IgD-negative memory B cell (primary cell): ENCODE data around the gene SBNO2. TPM values are rescaled to one million over a fixed set of nuclear protein-coding genes. Genes with fewer than 3 reads are reported as not detected.

ENCODE experiments used
- H3K27ac Mint-ChIP-seq, 3 donors: one replicate each; pipeline ENCODE4 v1.8.0; 2020 to 2022; ENCODE audit warnings: mild to moderate bottlenecking in 3 of 3, mixed read lengths in 3 of 3, moderate library complexity in 1 of 3
- H3K27me3 Mint-ChIP-seq: one replicate; pipeline ENCODE4 v1.8.0; 2021; ENCODE audit warnings: mixed read lengths
- H3K36me3 Mint-ChIP-seq: one replicate; pipeline ENCODE4 v1.8.0; 2020; ENCODE audit warnings: mild to moderate bottlenecking, mixed read lengths
- H3K4me1 Mint-ChIP-seq, 3 donors: one replicate each; pipeline ENCODE4 v1.8.0; 2020 to 2022; ENCODE audit warnings: mixed read lengths in 3 of 3, mild to moderate bottlenecking in 1 of 3
- H3K4me3 Mint-ChIP-seq, 4 donors: one replicate each; pipeline ENCODE4 v1.8.0; 2020 to 2022; ENCODE audit warnings: mild to moderate bottlenecking in 4 of 4, mixed read lengths in 4 of 4, moderate library complexity in 3 of 4
- H3K9me3 Mint-ChIP-seq, 3 donors: one replicate each; pipeline ENCODE4 v1.8.0; 2020 to 2021; ENCODE audit warnings: mixed read lengths in 3 of 3, mild to moderate bottlenecking in 1 of 3
- polyA plus RNA-seq: library from polyadenylated mRNA; unstranded; fragments of 300-500 nt; fragmentation: Illumina TruSeq; gene quantifications from one replicate; pipeline ENCODE4 v1.2.3, GENCODE V29; 2021

SBNO2 gene
- polyA plus RNA-seq, 1 donor from 2014 or later: 2.1 TPM

- Mint-ChIP-seq H3K27ac (peak overlapping the region; percentile 96 to 100 (median 98)), H3K27me3 (no peaks in the 10 kb centered on the region), H3K9me3 (no peaks in the 10 kb centered on the region), H3K4me1 (peaks cover 14 to 25% (median 23%) of the 10 kb centered on the region in 3 donors), H3K4me3 (peak overlapping the region; percentile 70 to 95 (median 92)), H3K36me3 (peaks cover 4% of the 10 kb centered on the region)
These were observed 97.1 kb downstream of the SBNO2 start for GRCh38 chr19:1076951-1077350.

- no peaks in the 10 kb centered on the region for H3K9me3 Mint-ChIP-seq
- H3K4me1 Mint-ChIP-seq: peaks cover 14 to 29% (median 25%) of the 10 kb centered on the region in 3 donors
- H3K27ac Mint-ChIP-seq: peak overlapping the region; percentile 96 to 100 (median 98)
- H3K4me3 Mint-ChIP-seq: peak overlapping the region in 3 of 4 donors; percentile 89 to 95 (median 90)
- H3K27me3 Mint-ChIP-seq: no peaks in the 10 kb centered on the region
- H3K36me3 Mint-ChIP-seq: peaks cover 6% of the 10 kb centered on the region
These were observed 98.1 kb downstream of the SBNO2 start for GRCh38 chr19:1076046-1076386.

DNA sequence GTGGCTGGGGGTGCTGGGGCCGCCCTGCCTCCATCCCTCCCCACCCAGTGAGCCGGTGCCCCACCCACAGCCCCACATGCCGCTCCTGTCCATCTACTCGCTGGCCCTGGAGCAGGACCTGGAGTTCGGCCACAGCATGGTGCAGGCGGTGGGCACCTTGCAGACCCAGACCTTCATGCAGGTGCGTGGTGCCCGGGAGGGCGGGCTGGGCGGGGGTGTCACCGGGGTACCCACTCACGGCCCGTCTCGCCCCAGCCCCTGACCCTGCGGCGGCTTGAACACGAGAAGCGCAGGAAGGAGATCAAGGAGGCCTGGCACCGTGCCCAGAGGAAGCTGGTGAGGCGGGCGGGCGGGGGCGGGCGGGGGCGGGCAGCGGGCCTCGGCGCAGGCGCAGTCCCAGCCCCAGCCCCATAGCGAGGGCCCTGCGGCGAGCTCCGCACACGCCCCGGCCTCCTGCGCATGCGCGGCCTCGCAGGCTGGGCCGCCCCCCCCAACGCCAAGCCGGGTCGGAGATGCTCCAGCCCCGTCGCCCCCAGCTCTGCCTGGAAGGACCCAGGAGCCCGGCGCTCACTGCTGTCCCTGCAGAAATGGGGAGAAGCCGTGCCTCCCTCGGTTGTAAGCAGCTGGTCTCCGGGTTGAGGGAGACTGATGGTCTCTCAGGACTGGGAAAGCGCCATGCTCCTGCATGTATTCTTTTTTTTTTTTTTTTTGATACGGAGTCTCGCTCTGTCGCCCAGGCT lies 99.4 kb downstream of the SBNO2 start:
- Mint-ChIP-seq H3K27ac (peak overlapping the region; percentile 96 to 100 (median 98)), H3K4me1 (peaks cover 14 to 29% (median 22%) of the 10 kb centered on the region in 3 donors), H3K27me3 (no peaks in the 10 kb centered on the region)

GRCh38 chr19:1073956-1074517 lies 100.0 kb downstream of the SBNO2 start:
- no peaks in the 10 kb centered on the region for H3K27me3 Mint-ChIP-seq
- H3K4me1 Mint-ChIP-seq: peaks cover 18 to 29% (median 26%) of the 10 kb centered on the region in 3 donors
- peaks cover 9% of the 10 kb centered on the region for H3K36me3 Mint-ChIP-seq
- no peaks in the 10 kb centered on the region for H3K9me3 Mint-ChIP-seq
- H3K27ac Mint-ChIP-seq: peak overlapping the region in 2 of 3 donors; percentile 90 to 100
- H3K4me3 Mint-ChIP-seq: peak overlapping the region in 2 of 4 donors; percentile 73 to 75

More for the DNA sequence above, 99.4 kb downstream of the SBNO2 start:
- Mint-ChIP-seq H3K9me3 (no peaks in the 10 kb centered on the region), H3K36me3 (peaks cover 6% of the 10 kb centered on the region), H3K4me3 (peak overlapping the region; percentile 62 to 95 (median 90))

- Mint-ChIP-seq H3K27ac (peak overlapping the region; percentile 90 to 100 (median 90)), H3K27me3 (no peaks in the 10 kb centered on the region), H3K4me3 (peak overlapping the region; percentile 4 to 75 (median 18)), H3K36me3 (peaks cover 11% of the 10 kb centered on the region), H3K9me3 (no peaks in the 10 kb centered on the region), H3K4me1 (peaks cover 22 to 33% (median 29%) of the 10 kb centered on the region in 3 donors)
These were observed 100.8 kb downstream of the SBNO2 start for GRCh38 chr19:1073063-1073955.

- peaks cover 11% of the 10 kb centered on the region for H3K36me3 Mint-ChIP-seq
- no peaks in the 10 kb centered on the region for H3K27me3 Mint-ChIP-seq
- H3K9me3 Mint-ChIP-seq: no peaks in the 10 kb centered on the region
- H3K4me3 Mint-ChIP-seq: peak overlapping the region in 3 of 4 donors; percentile 4 to 72 (median 71)
- H3K27ac Mint-ChIP-seq: peak overlapping the region; percentile 83 to 100 (median 90)
- H3K4me1 Mint-ChIP-seq: peaks cover 22 to 32% (median 29%) of the 10 kb centered on the region in 3 donors
These were observed 101.6 kb downstream of the SBNO2 start for GRCh38 chr19:1072371-1073015.

DNA sequence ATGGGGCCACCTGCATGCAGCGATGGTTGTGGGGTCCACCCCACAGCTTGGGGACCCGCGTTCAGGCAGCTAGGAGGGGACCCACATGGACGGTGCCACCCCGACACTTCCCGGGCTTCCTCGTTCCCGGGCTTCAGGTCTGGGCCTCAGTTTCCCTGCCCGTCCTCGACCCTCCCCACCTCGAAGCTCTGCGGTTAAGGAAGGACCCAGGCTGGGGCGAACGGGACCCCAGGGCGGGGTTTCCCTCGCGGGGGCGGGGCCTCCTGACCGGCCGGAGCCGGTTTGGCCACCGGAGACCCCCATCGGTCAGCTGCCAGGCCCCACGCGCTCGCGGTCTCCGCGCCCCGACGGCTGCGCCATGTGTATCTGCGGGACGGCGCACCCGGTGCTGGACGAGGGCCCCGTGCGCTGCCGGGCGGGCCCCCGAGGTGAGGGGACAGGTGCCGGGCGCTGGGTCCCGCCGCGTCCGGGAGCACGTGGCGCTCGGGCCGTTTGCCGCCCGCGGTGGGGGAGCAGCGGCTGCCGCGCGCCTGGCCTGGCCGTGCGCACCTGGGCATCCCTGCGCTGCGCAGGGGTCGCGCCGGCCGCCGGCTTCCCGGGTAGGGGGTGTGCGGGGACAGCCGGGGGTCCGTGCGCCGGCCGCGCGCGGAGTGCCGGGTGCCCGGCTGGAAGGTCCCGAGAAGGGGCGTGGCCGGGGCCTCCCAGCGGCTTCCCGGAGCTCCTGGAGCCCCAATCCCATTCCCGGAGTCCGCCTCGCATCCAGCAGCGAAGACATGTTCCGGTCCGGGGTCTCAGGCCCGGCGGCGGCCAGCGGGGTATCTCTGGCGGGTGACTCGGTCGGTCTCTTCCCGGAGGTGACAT lies 102.9 kb downstream of the SBNO2 start:
- Mint-ChIP-seq H3K4me1 (peaks cover 15 to 26% (median 22%) of the 10 kb centered on the region in 3 donors), H3K9me3 (no peaks in the 10 kb centered on the region), H3K36me3 (peaks cover 7% of the 10 kb centered on the region), H3K27me3 (no peaks in the 10 kb centered on the region), H3K4me3 (peak overlapping the region in 1 of 4 donors; percentile 40), H3K27ac (peak overlapping the region in 1 of 3 donors; percentile 97)

GRCh38 chr19:1070576-1070930 lies 103.5 kb downstream of the SBNO2 start:
- Mint-ChIP-seq H3K4me1 (peaks cover 10 to 20% (median 16%) of the 10 kb centered on the region in 3 donors), H3K36me3 (peaks cover 7% of the 10 kb centered on the region), H3K4me3 (peak overlapping the region in 1 of 4 donors; percentile 33), H3K27me3 (no peaks in the 10 kb centered on the region), H3K27ac (peak overlapping the region in 2 of 3 donors; percentile 73 to 97), H3K9me3 (no peaks in the 10 kb centered on the region)

- Mint-ChIP-seq H3K4me1 (peaks cover 8 to 23% (median 19%) of the 10 kb centered on the region in 3 donors), H3K36me3 (peaks cover 7% of the 10 kb centered on the region), H3K9me3 (no peaks in the 10 kb centered on the region), H3K4me3 (peak overlapping the region; percentile 85 to 98 (median 94)), H3K27ac (peak overlapping the region; percentile 90 to 97 (median 92)), H3K27me3 (no peaks in the 10 kb centered on the region)
These were observed 104.9 kb downstream of the SBNO2 start for GRCh38 chr19:1069009-1069779.

DNA sequence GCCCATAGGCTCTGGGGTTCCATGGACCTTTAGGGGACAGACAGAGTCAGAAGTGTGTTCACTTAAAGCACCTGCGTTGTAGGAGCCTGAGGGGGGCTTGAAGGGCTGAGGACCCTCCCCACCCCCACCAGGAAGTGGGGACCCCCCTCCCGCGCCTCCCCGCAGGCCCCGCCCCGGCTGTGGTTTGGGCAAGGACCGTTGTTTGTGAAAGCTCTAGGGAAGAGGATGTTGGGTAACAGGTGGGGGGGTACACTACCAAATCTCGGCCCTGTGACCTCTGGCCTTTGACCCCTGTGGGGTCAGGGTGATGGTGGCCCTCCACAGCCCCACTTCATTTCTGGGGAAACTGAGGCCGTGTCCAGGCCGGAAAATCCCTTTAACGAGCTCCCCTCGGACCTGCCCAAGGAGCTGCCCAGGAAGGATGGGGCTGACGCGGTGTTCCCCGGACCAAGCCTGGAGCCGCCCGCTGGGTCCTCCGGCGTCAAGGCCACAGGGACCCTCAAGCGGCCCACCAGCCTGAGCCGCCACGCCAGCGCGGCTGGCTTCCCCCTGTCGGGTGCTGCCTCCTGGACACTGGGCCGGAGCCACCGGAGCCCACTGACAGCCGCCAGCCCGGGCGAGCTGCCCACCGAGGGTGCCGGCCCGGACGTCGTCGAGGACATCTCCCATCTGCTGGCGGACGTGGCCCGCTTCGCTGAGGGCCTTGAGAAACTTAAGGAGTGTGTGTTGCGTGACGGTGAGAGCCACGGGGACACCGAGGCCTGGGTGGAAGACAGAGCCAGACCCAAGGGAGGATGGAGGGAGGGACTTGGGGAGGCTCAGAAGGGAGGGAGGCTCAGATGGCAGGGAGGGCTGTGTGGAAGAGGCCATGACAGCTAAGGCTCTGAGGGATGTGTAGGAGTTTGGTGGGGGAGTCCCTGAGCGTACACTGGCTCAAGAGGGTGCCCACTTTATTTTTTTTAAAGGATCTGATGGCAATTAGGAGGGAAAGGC lies 105.8 kb downstream of the SBNO2 start:
- peaks cover 7% of the 10 kb centered on the region for H3K36me3 Mint-ChIP-seq
- peak overlapping the region; percentile 85 to 98 (median 94) for H3K4me3 Mint-ChIP-seq
- H3K9me3 Mint-ChIP-seq: no peaks in the 10 kb centered on the region
- H3K27ac Mint-ChIP-seq: peak overlapping the region; percentile 91 to 97 (median 92)
- H3K4me1 Mint-ChIP-seq: peaks cover 8 to 30% (median 17%) of the 10 kb centered on the region in 3 donors
- H3K27me3 Mint-ChIP-seq: no peaks in the 10 kb centered on the region

DNA sequence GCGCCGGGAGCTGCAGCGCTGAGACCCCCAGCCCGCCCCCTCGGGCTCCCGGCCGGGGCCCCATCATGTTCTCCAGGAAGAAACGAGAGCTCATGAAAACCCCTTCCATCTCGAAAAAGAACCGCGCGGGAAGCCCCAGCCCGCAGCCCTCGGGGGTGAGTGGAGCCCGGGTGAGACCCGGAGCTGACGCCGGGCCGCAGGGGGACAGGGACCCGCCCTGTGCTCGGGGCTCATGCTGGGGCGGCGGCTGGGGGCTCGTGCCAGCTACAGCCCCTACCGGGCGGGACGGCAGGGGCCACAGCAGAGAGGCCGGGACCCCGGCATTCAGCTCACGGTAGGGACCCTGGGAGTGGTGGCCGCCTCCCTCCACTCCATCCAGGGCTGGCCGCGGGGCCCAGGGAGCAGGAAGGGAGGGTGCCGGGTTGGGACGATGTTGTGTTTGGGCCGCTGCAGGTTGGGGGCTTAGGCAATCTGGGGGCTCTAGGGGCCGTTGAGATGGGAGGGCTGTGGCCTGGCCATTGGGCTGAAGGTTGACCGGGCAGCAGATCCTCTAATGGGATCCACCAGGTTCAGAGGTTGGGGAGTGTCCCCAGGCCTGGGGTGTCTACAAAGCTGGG lies 106.6 kb downstream of the SBNO2 start:
- no peaks in the 10 kb centered on the region for H3K27me3 Mint-ChIP-seq

More for the DNA sequence above, 106.6 kb downstream of the SBNO2 start:
- H3K9me3 Mint-ChIP-seq: no peaks in the 10 kb centered on the region
- H3K36me3 Mint-ChIP-seq: peaks cover 7% of the 10 kb centered on the region
- peak overlapping the region; percentile 91 to 97 (median 92) for H3K27ac Mint-ChIP-seq
- H3K4me1 Mint-ChIP-seq: peaks cover 8 to 29% (median 11%) of the 10 kb centered on the region in 3 donors
- peak overlapping the region; percentile 85 to 98 (median 94) for H3K4me3 Mint-ChIP-seq
